Endodermal cell (in vitro differentiated cells): ENCODE data around the gene RRAS. TPM values are rescaled to one million over a fixed set of nuclear protein-coding genes. Genes with fewer than 3 reads are reported as not detected.

ENCODE experiments used
- DNase-seq: peaks from one replicate; pipeline ENCODE4 v3.0.0-alpha.2; 2017
- H3K27ac ChIP-seq: 2 replicates; pipeline ENCODE4 v1.5.1; 2013; ENCODE audit warnings: mild to moderate bottlenecking, low read depth, low read length, moderate library complexity
- H3K27me3 ChIP-seq: 2 replicates; pipeline ENCODE4 v1.6.1; 2013; ENCODE audit warnings: mild to moderate bottlenecking, low read length, moderate library complexity; ENCODE audit not compliant: insufficient read depth, control insufficient read depth, poor library complexity, severe bottlenecking
- H3K36me3 ChIP-seq: 2 replicates; pipeline ENCODE4 v1.7.0; 2013; ENCODE audit warnings: mild to moderate bottlenecking, low read length, moderate library complexity; ENCODE audit not compliant: control insufficient read depth, insufficient read depth
- H3K4me1 ChIP-seq: one replicate; pipeline ENCODE4 v1.7.0; 2013; ENCODE audit warnings: low read length; ENCODE audit not compliant: control insufficient read depth, insufficient read depth
- H3K4me3 ChIP-seq: 2 replicates; pipeline ENCODE4 v1.5.1; 2013; ENCODE audit warnings: mild to moderate bottlenecking, low read length, moderate library complexity
- H3K9ac ChIP-seq: 2 replicates; pipeline ENCODE4 v1.6.1; 2013; ENCODE audit warnings: mild to moderate bottlenecking, low read length, moderate library complexity; ENCODE audit not compliant: poor library complexity, severe bottlenecking; ENCODE audit errors: extremely low read depth
- H3K9me3 ChIP-seq: 2 replicates; pipeline ENCODE4 v1.6.1; 2013; ENCODE audit warnings: mild to moderate bottlenecking, low read length, moderate library complexity; ENCODE audit not compliant: control insufficient read depth
- H3K27ac Mint-ChIP-seq: 2 replicates; pipeline ENCODE4 v1.8.0; 2020; ENCODE audit warnings: mixed read lengths
- H3K27me3 Mint-ChIP-seq: 2 replicates; pipeline ENCODE4 v1.8.0; 2021; ENCODE audit warnings: mild to moderate bottlenecking, mixed read lengths; ENCODE audit not compliant: insufficient read depth
- H3K36me3 Mint-ChIP-seq: 2 replicates; pipeline ENCODE4 v1.8.0; 2020; ENCODE audit warnings: low read depth, mixed read lengths
- H3K4me1 Mint-ChIP-seq: 2 replicates; pipeline ENCODE4 v1.8.0; 2020; ENCODE audit warnings: mixed read lengths
- H3K4me3 Mint-ChIP-seq: 2 replicates; pipeline ENCODE4 v1.8.0; 2020; ENCODE audit warnings: mild to moderate bottlenecking, moderate library complexity, mixed read lengths
- H3K9me3 Mint-ChIP-seq: 2 replicates; pipeline ENCODE4 v1.8.0; 2020; ENCODE audit warnings: mild to moderate bottlenecking, mixed read lengths
- WGBS, 2 experiments: methylation state at CpG; one replicate each; pipeline versions ENCODE4 v1.1.5 to v1.1.7; 2013; ENCODE audit warnings: missing lambda C conversion rate in 2 of 2, mixed read lengths in 1 of 2; ENCODE audit not compliant: insufficient coverage in 1 of 2, insufficient read length in 1 of 2; 5-methylcytosine and 5-hydroxymethylcytosine counted together
- total RNA-seq, 2 donors: library from RNA; stranded (reverse); fragmentation: NEBNext Ultra II Directional in 1 of 2; extraction: Animal tissue kit (Norgen Biotek cat#: 25700) in 1 of 2; gene quantifications; 2 replicates in 1 of 2; 3 replicates in 1 of 2; pipeline ENCODE4 v1.2.1, GENCODE V29; 2021
- TF ChIP-seq, protein P1 (sequence below): fragments of 200-600 bp; sonication (generic); conservative IDR thresholded peaks from 2 replicates; pipeline ENCODE4 v1.5.0; 2021; ENCODE audit warnings: antibody characterized with exemption, mild to moderate bottlenecking

The RRAS gene
- total RNA-seq, 2 donors from 2014 or later: 5.8 to 7.3 TPM

- Mint-ChIP-seq H3K36me3 (peaks cover 57% of the 10 kb centered on the region), H3K9me3 (no peaks in the 10 kb centered on the region), H3K4me3 (no peak overlapping the region), H3K4me1 (peaks cover 21% of the 10 kb centered on the region), H3K27ac (peak overlapping the region; percentile 44), H3K27me3 (no peaks in the 10 kb centered on the region)
- H3K36me3 ChIP-seq: peaks cover 57% of the 10 kb centered on the region
- WGBS, 2 experiments: 92 to 94% methylated on average over 19 to 35 of the region's 35 CpGs
- no peak overlapping the region for H3K9ac ChIP-seq
- TF ChIP-seq, protein P1, sequence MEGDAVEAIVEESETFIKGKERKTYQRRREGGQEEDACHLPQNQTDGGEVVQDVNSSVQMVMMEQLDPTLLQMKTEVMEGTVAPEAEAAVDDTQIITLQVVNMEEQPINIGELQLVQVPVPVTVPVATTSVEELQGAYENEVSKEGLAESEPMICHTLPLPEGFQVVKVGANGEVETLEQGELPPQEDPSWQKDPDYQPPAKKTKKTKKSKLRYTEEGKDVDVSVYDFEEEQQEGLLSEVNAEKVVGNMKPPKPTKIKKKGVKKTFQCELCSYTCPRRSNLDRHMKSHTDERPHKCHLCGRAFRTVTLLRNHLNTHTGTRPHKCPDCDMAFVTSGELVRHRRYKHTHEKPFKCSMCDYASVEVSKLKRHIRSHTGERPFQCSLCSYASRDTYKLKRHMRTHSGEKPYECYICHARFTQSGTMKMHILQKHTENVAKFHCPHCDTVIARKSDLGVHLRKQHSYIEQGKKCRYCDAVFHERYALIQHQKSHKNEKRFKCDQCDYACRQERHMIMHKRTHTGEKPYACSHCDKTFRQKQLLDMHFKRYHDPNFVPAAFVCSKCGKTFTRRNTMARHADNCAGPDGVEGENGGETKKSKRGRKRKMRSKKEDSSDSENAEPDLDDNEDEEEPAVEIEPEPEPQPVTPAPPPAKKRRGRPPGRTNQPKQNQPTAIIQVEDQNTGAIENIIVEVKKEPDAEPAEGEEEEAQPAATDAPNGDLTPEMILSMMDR: peak; percentile 74
- H3K4me1 ChIP-seq: peaks cover 10% of the 10 kb centered on the region
- no peaks in the 10 kb centered on the region for H3K27me3 ChIP-seq
- H3K27ac ChIP-seq: no peak overlapping the region
- H3K9me3 ChIP-seq: no peaks in the 10 kb centered on the region
- DNase-seq: peak; percentile 87
- no peak overlapping the region for H3K4me3 ChIP-seq
Observed at GRCh38 chr19:49684251-49684982, 44.5 kb upstream of the RRAS start.

GRCh38 chr19:49683814-49684250 lies 43.9 kb upstream of the RRAS start:
- DNase-seq: no peak
- no peaks in the 10 kb centered on the region for H3K9me3 Mint-ChIP-seq
- 96 to 100% methylated on average over 8 to 18 of the region's 18 CpGs for WGBS, 2 experiments
- Histone ChIP-seq H3K27me3 (no peaks in the 10 kb centered on the region), H3K9ac (no peak overlapping the region), H3K4me1 (peaks cover 14% of the 10 kb centered on the region), H3K4me3 (no peak overlapping the region), H3K27ac (no peak overlapping the region), H3K9me3 (no peaks in the 10 kb centered on the region), H3K36me3 (peaks cover 57% of the 10 kb centered on the region)
- peak overlapping the region; percentile 44 for H3K27ac Mint-ChIP-seq
- peaks cover 19% of the 10 kb centered on the region for H3K4me1 Mint-ChIP-seq
- peaks cover 57% of the 10 kb centered on the region for H3K36me3 Mint-ChIP-seq
- TF ChIP-seq, protein P1: no peak
- no peaks in the 10 kb centered on the region for H3K27me3 Mint-ChIP-seq
- H3K4me3 Mint-ChIP-seq: no peak overlapping the region

DNA sequence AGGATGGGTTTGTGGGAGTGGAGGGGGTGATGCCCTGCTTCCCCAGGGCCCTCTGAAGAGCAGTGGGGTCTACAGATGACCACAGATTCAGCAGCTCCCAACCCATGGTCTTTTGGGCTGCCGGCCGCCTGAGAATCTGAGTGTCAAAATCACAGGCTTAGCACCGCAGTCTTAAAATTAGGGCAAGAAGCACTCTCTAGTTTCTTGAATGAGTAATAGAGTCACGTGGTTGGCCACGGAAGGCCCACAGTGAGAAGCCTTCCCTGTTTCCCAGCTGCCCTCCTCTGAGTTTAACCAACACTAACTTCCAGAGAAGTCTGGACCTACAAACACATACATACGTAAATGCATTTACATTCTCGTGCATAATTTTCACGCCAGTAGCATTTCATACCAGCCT lies 42.3 kb upstream of the RRAS start:
- TF ChIP-seq, protein P1: no peak
- Mint-ChIP-seq H3K27ac (peak overlapping the region; percentile 26), H3K36me3 (peaks cover 49% of the 10 kb centered on the region), H3K9me3 (no peaks in the 10 kb centered on the region), H3K4me1 (peaks cover 22% of the 10 kb centered on the region), H3K27me3 (no peaks in the 10 kb centered on the region), H3K4me3 (no peak overlapping the region)
- Histone ChIP-seq H3K4me1 (peaks cover 14% of the 10 kb centered on the region), H3K9ac (no peak overlapping the region), H3K27me3 (no peaks in the 10 kb centered on the region), H3K36me3 (peaks cover 52% of the 10 kb centered on the region), H3K4me3 (no peak overlapping the region), H3K9me3 (no peaks in the 10 kb centered on the region), H3K27ac (no peak overlapping the region)
- WGBS, 2 experiments: 95 to 97% methylated on average over 8 of the region's 8 CpGs
- DNase-seq: peak; percentile 33
